HUES48 (cell line): ENCODE results near the gene GALNTL6.

Experiments used
- H3K27ac ChIP-seq: one replicate; pipeline ENCODE4 v1.7.0; 2013; ENCODE audit warnings: low read depth, low read length, inconsistent platforms
- H3K27me3 ChIP-seq: 2 replicates; pipeline ENCODE4 v1.6.1; 2013; ENCODE audit warnings: mild to moderate bottlenecking, low read length; ENCODE audit not compliant: control insufficient read depth, insufficient read depth
- H3K36me3 ChIP-seq: 2 replicates; pipeline ENCODE4 v1.6.1; 2013; ENCODE audit warnings: low read length; ENCODE audit not compliant: control insufficient read depth, insufficient read depth
- H3K4me1 ChIP-seq: 2 replicates; pipeline ENCODE4 v1.6.1; 2013; ENCODE audit warnings: mild to moderate bottlenecking, low read length; ENCODE audit not compliant: control insufficient read depth, insufficient read depth
- H3K4me3 ChIP-seq: 2 replicates; pipeline ENCODE4 v1.5.1; 2013; ENCODE audit warnings: mild to moderate bottlenecking, low read depth, low read length
- H3K9ac ChIP-seq: 2 replicates; pipeline ENCODE4 v1.6.1; 2013; ENCODE audit warnings: mild to moderate bottlenecking, low read depth, low read length, moderate library complexity
- H3K9me3 ChIP-seq: 2 replicates; pipeline ENCODE4 v1.6.1; 2013; ENCODE audit warnings: low read length; ENCODE audit not compliant: control insufficient read depth, insufficient read depth

GALNTL6 gene

GRCh38 chr4:172758586-172759340 is 945.6 kb downstream of the GALNTL6 start:
- no peaks in the 10 kb centered on the region for H3K36me3 ChIP-seq
- no peaks in the 10 kb centered on the region for H3K27me3 ChIP-seq
- no peak overlapping the region for H3K4me3 ChIP-seq
- H3K9ac ChIP-seq: no peak overlapping the region
- H3K27ac ChIP-seq: no peak overlapping the region
- no peaks in the 10 kb centered on the region for H3K9me3 ChIP-seq
- H3K4me1 ChIP-seq: peaks cover 4% of the 10 kb centered on the region; the same call in 1 of the 2 replicates

GRCh38 chr4:172760512-172760911 is 947.3 kb downstream of the GALNTL6 start:
- no peaks in the 10 kb centered on the region for H3K36me3 ChIP-seq
- no peak overlapping the region for H3K4me3 ChIP-seq
- H3K9me3 ChIP-seq: no peaks in the 10 kb centered on the region
- no peak overlapping the region for H3K9ac ChIP-seq
- H3K27ac ChIP-seq: no peak overlapping the region
- peaks cover 4% of the 10 kb centered on the region; the same call in 1 of the 2 replicates for H3K4me1 ChIP-seq
- H3K27me3 ChIP-seq: no peaks in the 10 kb centered on the region

GRCh38 chr4:172762895-172763294 is 949.7 kb downstream of the GALNTL6 start:
- H3K9me3 ChIP-seq: no peaks in the 10 kb centered on the region
- H3K27me3 ChIP-seq: no peaks in the 10 kb centered on the region

GRCh38 chr4:172770787-172771186 is 957.6 kb downstream of the GALNTL6 start:
- H3K4me1 ChIP-seq: peaks cover 8% of the 10 kb centered on the region
- H3K27me3 ChIP-seq: no peaks in the 10 kb centered on the region
- H3K9ac ChIP-seq: no peak overlapping the region
- H3K4me3 ChIP-seq: no peak overlapping the region
- H3K27ac ChIP-seq: no peak overlapping the region
- H3K36me3 ChIP-seq: no peaks in the 10 kb centered on the region
- H3K9me3 ChIP-seq: no peaks in the 10 kb centered on the region

More at GRCh38 chr4:172762895-172763294, 949.7 kb downstream of the GALNTL6 start:
- Histone ChIP-seq H3K4me3 (no peak overlapping the region), H3K4me1 (peaks cover 13% of the 10 kb centered on the region), H3K27ac (no peak overlapping the region), H3K36me3 (no peaks in the 10 kb centered on the region), H3K9ac (no peak overlapping the region)

- H3K4me1 ChIP-seq: no peaks in the 10 kb centered on the region
- H3K9ac ChIP-seq: no peak overlapping the region
- H3K36me3 ChIP-seq: no peaks in the 10 kb centered on the region
- H3K27ac ChIP-seq: no peak overlapping the region
- H3K9me3 ChIP-seq: no peaks in the 10 kb centered on the region
- H3K4me3 ChIP-seq: no peak overlapping the region
- H3K27me3 ChIP-seq: no peaks in the 10 kb centered on the region
Observed at GRCh38 chr4:172772781-172773180, 959.6 kb downstream of the GALNTL6 start.

GRCh38 chr4:172776203-172776861 is 963.1 kb downstream of the GALNTL6 start:
- Histone ChIP-seq H3K4me1 (no peaks in the 10 kb centered on the region), H3K27ac (no peak overlapping the region), H3K9ac (no peak overlapping the region), H3K27me3 (no peaks in the 10 kb centered on the region), H3K4me3 (no peak overlapping the region), H3K36me3 (no peaks in the 10 kb centered on the region), H3K9me3 (no peaks in the 10 kb centered on the region)

- Histone ChIP-seq H3K27ac (no peak overlapping the region), H3K4me1 (no peaks in the 10 kb centered on the region), H3K36me3 (no peaks in the 10 kb centered on the region), H3K4me3 (no peak overlapping the region), H3K9ac (no peak overlapping the region), H3K27me3 (no peaks in the 10 kb centered on the region), H3K9me3 (no peaks in the 10 kb centered on the region)
Observed at GRCh38 chr4:172777729-172778431, 964.7 kb downstream of the GALNTL6 start.

GRCh38 chr4:172778583-172778982 is 965.4 kb downstream of the GALNTL6 start:
- Histone ChIP-seq H3K27ac (no peak overlapping the region), H3K36me3 (no peaks in the 10 kb centered on the region), H3K4me3 (no peak overlapping the region), H3K9ac (no peak overlapping the region), H3K9me3 (no peaks in the 10 kb centered on the region), H3K4me1 (no peaks in the 10 kb centered on the region), H3K27me3 (no peaks in the 10 kb centered on the region)

- H3K27ac ChIP-seq: no peak overlapping the region
- H3K4me1 ChIP-seq: no peaks in the 10 kb centered on the region
- no peak overlapping the region for H3K9ac ChIP-seq
- no peaks in the 10 kb centered on the region for H3K9me3 ChIP-seq
- no peaks in the 10 kb centered on the region for H3K36me3 ChIP-seq
- no peaks in the 10 kb centered on the region for H3K27me3 ChIP-seq
- H3K4me3 ChIP-seq: no peak overlapping the region
Observed at GRCh38 chr4:172780566-172781081, 967.4 kb downstream of the GALNTL6 start.

- Histone ChIP-seq H3K27ac (no peak overlapping the region), H3K4me1 (no peaks in the 10 kb centered on the region), H3K9ac (no peak overlapping the region), H3K9me3 (no peaks in the 10 kb centered on the region), H3K4me3 (no peak overlapping the region), H3K27me3 (no peaks in the 10 kb centered on the region), H3K36me3 (no peaks in the 10 kb centered on the region)
Observed at GRCh38 chr4:172785613-172786012, 972.4 kb downstream of the GALNTL6 start.
